ENCODE measurements around the gene PPFIA1.

DNA sequence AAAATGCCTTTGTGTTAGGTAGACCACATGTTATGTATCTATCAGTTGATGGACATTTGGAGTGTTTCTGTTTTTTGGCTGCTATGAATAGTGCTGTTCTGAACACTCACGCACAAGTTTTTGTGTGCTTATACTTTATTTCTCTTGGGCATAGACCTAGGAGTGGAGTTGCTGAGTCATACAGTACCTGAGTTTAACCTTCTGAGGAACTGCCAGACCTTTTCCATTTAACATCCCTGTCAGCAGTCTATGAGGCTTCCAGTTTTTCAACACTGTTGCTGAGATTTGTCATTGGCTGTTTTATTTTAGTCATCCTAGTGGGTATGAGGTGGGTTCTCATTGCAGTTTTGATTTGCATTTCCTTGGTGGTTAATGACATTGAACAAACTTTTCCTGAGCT, 132.2 kb downstream of the PPFIA1 start:
- TF ChIP-seq, protein P1, sequence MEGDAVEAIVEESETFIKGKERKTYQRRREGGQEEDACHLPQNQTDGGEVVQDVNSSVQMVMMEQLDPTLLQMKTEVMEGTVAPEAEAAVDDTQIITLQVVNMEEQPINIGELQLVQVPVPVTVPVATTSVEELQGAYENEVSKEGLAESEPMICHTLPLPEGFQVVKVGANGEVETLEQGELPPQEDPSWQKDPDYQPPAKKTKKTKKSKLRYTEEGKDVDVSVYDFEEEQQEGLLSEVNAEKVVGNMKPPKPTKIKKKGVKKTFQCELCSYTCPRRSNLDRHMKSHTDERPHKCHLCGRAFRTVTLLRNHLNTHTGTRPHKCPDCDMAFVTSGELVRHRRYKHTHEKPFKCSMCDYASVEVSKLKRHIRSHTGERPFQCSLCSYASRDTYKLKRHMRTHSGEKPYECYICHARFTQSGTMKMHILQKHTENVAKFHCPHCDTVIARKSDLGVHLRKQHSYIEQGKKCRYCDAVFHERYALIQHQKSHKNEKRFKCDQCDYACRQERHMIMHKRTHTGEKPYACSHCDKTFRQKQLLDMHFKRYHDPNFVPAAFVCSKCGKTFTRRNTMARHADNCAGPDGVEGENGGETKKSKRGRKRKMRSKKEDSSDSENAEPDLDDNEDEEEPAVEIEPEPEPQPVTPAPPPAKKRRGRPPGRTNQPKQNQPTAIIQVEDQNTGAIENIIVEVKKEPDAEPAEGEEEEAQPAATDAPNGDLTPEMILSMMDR (IDR thresholded peaks at IDR 0.05): no peak
- TF ChIP-seq FOXJ3 (CRISPR knock-in tag; IDR thresholded peaks at IDR 0.05): no peak
- no peak for TF ChIP-seq YY1 (IDR thresholded peaks at IDR 0.05; ENCODE audit: low read depth)
- TF ChIP-seq, protein P2, sequence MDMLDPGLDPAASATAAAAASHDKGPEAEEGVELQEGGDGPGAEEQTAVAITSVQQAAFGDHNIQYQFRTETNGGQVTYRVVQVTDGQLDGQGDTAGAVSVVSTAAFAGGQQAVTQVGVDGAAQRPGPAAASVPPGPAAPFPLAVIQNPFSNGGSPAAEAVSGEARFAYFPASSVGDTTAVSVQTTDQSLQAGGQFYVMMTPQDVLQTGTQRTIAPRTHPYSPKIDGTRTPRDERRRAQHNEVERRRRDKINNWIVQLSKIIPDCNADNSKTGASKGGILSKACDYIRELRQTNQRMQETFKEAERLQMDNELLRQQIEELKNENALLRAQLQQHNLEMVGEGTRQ (IDR thresholded peaks at IDR 0.05; ENCODE audit: borderline replicate concordance, low read depth, low read length): no peak
- no peak for TF ChIP-seq SMC3 (IDR thresholded peaks at IDR 0.05; ENCODE audit: low read depth, low read length)
